GM12864 (cell line): ENCODE data around the gene LMTK3.
A peak's percentile ranks its signal among the peaks of the same experiment; 100 is the strongest.

Experiments
- DNase-seq: peaks from one replicate; pipeline ENCODE4 v3.0.0-alpha.2; 2011; ENCODE audit warnings: low read depth
- H3K4me3 ChIP-seq: 2 replicates; pipeline ENCODE4 v1.5.1; 2011; ENCODE audit warnings: mild to moderate bottlenecking, low read depth, low read length, control low read depth
- CTCF ChIP-seq: IDR thresholded peaks from 2 replicates; pipeline ENCODE4 v1.5.1; 2011; ENCODE audit warnings: low read depth, mild to moderate bottlenecking, moderate library complexity, low read length, control low read depth, inconsistent platforms; ENCODE audit errors: missing control alignments

LMTK3 gene

GRCh38 chr19:48444129-48444935, 67.3 kb downstream of the LMTK3 start:
- TF ChIP-seq CTCF: no peak
- DNase-seq: no peak
- peak overlapping the region; percentile 89 for H3K4me3 ChIP-seq

GRCh38 chr19:48443731-48444128, 67.9 kb downstream of the LMTK3 start:
- no peak for DNase-seq
- no peak for TF ChIP-seq CTCF
- H3K4me3 ChIP-seq: 0 out of 2 replicates have a peak overlapping the region, but pooled peaks have one; percentile 89

- DNase-seq: no peak
- no peak for TF ChIP-seq CTCF
- no peak overlapping the region for H3K4me3 ChIP-seq
These were observed 68.4 kb downstream of the LMTK3 start for GRCh38 chr19:48443256-48443655.

GRCh38 chr19:48442116-48443035, 69.3 kb downstream of the LMTK3 start:
- no peak for DNase-seq
- no peak overlapping the region for H3K4me3 ChIP-seq
- TF ChIP-seq CTCF: no peak

- TF ChIP-seq CTCF: no peak
- DNase-seq: no peak
- H3K4me3 ChIP-seq: no peak overlapping the region
These were observed 70.1 kb downstream of the LMTK3 start for GRCh38 chr19:48441360-48442050.

- no peak for DNase-seq
- no peak overlapping the region for H3K4me3 ChIP-seq
- no peak for TF ChIP-seq CTCF
These were observed 75.0 kb downstream of the LMTK3 start for GRCh38 chr19:48436586-48436985.
